Sigmoid colon (tissue), 4 donors: ENCODE results near the gene ATXN1.

Source experiments
- EP300 ChIP-seq, 4 donors: sonication (generic); formaldehyde crosslinking; IDR thresholded peaks; one replicate each; pipeline ENCODE4 v1.6.1; 2017; ENCODE audit warnings: antibody characterized with exemption in 4 of 4
- TF ChIP-seq, protein P1 (sequence below), 4 experiments: fragments of 450-650 bp in 3 of 4; fragments of 200-600 bp in 1 of 4; IDR thresholded peaks; one replicate each; pipeline ENCODE4 v1.5.1; 2016 to 2019; ENCODE audit warnings: antibody characterized with exemption in 4 of 4, mild to moderate bottlenecking in 3 of 4, moderate library complexity in 2 of 4

DNA sequence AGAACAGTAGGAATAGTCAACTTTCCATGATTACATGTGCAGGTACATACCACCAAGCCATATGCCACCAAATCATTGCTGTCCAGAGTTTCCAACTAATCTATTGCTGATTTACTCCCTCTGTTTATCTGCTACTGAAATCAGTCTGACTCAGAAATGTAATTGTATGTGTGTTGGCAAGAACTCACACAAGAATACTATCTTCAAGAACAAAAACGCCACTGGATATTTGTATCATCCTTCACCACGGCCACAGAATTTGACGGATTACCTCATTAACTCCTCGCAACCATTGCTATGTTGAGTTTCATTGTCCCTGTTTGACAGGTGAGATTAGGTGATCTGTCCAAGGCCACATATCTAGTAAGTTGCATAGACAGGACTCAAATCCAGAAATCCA, 363.6 kb downstream of the ATXN1 start:
- TF ChIP-seq, protein P1, sequence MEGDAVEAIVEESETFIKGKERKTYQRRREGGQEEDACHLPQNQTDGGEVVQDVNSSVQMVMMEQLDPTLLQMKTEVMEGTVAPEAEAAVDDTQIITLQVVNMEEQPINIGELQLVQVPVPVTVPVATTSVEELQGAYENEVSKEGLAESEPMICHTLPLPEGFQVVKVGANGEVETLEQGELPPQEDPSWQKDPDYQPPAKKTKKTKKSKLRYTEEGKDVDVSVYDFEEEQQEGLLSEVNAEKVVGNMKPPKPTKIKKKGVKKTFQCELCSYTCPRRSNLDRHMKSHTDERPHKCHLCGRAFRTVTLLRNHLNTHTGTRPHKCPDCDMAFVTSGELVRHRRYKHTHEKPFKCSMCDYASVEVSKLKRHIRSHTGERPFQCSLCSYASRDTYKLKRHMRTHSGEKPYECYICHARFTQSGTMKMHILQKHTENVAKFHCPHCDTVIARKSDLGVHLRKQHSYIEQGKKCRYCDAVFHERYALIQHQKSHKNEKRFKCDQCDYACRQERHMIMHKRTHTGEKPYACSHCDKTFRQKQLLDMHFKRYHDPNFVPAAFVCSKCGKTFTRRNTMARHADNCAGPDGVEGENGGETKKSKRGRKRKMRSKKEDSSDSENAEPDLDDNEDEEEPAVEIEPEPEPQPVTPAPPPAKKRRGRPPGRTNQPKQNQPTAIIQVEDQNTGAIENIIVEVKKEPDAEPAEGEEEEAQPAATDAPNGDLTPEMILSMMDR (IDR thresholded peaks at IDR 0.05) = no peak
- TF ChIP-seq EP300 (IDR thresholded peaks at IDR 0.05) = no peak
